Activated naive CD4-positive, alpha-beta T cell (primary cell): ENCODE results near the gene ZNF331.

ENCODE experiments used
- DNase-seq, 4 experiments: peaks; one replicate each; lab custom pipeline; 2025; lab: John Stamatoyannopoulos, UW

The ZNF331 gene

DNA sequence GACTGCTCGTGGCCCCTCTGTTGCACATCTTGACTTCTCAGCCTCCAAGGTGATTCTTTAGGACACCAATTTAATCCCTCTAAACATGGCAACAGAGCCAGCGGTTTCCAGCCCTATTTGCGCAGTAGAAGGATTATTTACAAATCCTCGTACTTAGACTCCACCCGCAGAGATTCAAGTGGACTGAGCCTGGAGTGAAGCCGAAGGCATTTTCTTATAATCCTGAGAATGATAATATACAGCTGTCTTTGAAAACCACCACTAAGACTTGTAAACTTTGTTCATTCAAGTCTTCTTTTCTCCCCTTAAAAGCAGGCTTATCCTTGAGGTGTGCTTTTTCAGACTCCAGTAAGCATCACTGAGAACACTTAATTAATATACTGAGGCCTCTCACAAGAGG is 89.0 kb downstream of the ZNF331 start:
- no peak for DNase-seq
